Neural cell (in vitro differentiated cells): ENCODE data around the gene IKZF5. TPM values are rescaled to one million over a fixed set of nuclear protein-coding genes. Genes with fewer than 3 reads are reported as not detected.

Experiments
- H2AFZ ChIP-seq: fragments of 200-600, 300-800 bp; sonication (generic), shearing (Covaris generic); 2 replicates; pipeline ENCODE4 v1.6.0; 2014; ENCODE audit warnings: low read depth, mild to moderate bottlenecking, antibody characterized with exemption, low read length, moderate library complexity
- H3F3A ChIP-seq: fragments of 200-600 bp; shearing (Covaris generic); 2 replicates; pipeline ENCODE4 v1.6.1; 2016; ENCODE audit warnings: mild to moderate bottlenecking, moderate library complexity, mixed read lengths, antibody characterized with exemption, low read length; ENCODE audit not compliant: insufficient read depth, poor library complexity, severe bottlenecking
- H3K27ac ChIP-seq: fragments of 200-600, 300-800 bp; sonication (generic), shearing (Covaris generic); 2 replicates; pipeline ENCODE4 v1.5.1; 2014; ENCODE audit warnings: mild to moderate bottlenecking, low read length, moderate library complexity
- H3K27me3 ChIP-seq: fragments of 300-800, 200-600 bp; sonication (generic), shearing (Covaris generic); 2 replicates; pipeline ENCODE4 v1.6.0; 2014; ENCODE audit warnings: mild to moderate bottlenecking, low read depth, low read length, moderate library complexity; ENCODE audit not compliant: insufficient read depth
- H3K36me3 ChIP-seq: fragments of 300-800, 200-600 bp; sonication (generic), shearing (Covaris generic); 2 replicates; pipeline ENCODE4 v1.5.1; 2014; ENCODE audit warnings: mild to moderate bottlenecking, antibody characterized with exemption, low read length, moderate library complexity; ENCODE audit not compliant: insufficient read depth
- H3K4me2 ChIP-seq: fragments of 300-800, 200-600 bp; sonication (generic), shearing (Covaris generic); 2 replicates; pipeline ENCODE4 v1.6.0; 2014; ENCODE audit warnings: mild to moderate bottlenecking, low read length
- H3K4me3 ChIP-seq: fragments of 300-800, 200-600 bp; sonication (generic), shearing (Covaris generic); 2 replicates; pipeline ENCODE4 v1.5.1; 2014; ENCODE audit warnings: mild to moderate bottlenecking, low read length, moderate library complexity
- H3K79me2 ChIP-seq: fragments of 200-600 bp; shearing (Covaris generic); replicated peaks from 2 replicates; pipeline ENCODE4 v1.6.0; 2014; ENCODE audit warnings: mild to moderate bottlenecking, low read length, moderate library complexity; ENCODE audit not compliant: insufficient read depth
- H3K9ac ChIP-seq: fragments of 300-800, 200-600 bp; sonication (generic), shearing (Covaris generic); 2 replicates; pipeline ENCODE4 v1.6.1; 2016; ENCODE audit warnings: mild to moderate bottlenecking, low read length, mixed read lengths
- H3K9me2 ChIP-seq: fragments of 200-600 bp; shearing (Covaris generic); 2 replicates; pipeline ENCODE4 v1.6.1; 2016; ENCODE audit warnings: mild to moderate bottlenecking, low read length, mixed read lengths; ENCODE audit not compliant: insufficient read depth
- H3K9me3 ChIP-seq: fragments of 200-600, 300-800 bp; sonication (generic), shearing (Covaris generic); 2 replicates; pipeline ENCODE4 v1.6.1; 2016; ENCODE audit warnings: mild to moderate bottlenecking, mixed run types, low read length, moderate library complexity, mixed read lengths
- H4K20me1 ChIP-seq: fragments of 200-600 bp; shearing (Covaris generic); 2 replicates; pipeline ENCODE4 v1.6.1; 2016; ENCODE audit warnings: mild to moderate bottlenecking, mixed run types; ENCODE audit not compliant: insufficient read depth
- CTCF ChIP-seq: fragments of 450-650 bp; IDR thresholded peaks from 2 replicates; pipeline ENCODE4 v1.5.1; 2014; ENCODE audit warnings: antibody characterized with exemption, mild to moderate bottlenecking, moderate library complexity; ENCODE audit not compliant: poor library complexity, severe bottlenecking
- EP300 ChIP-seq: fragments of 450-650 bp; conservative IDR thresholded peaks from 2 replicates; pipeline ENCODE4 v1.6.1; 2014; ENCODE audit warnings: antibody characterized with exemption, mild to moderate bottlenecking, moderate library complexity; ENCODE audit not compliant: poor library complexity, severe bottlenecking
- EZH2 ChIP-seq: fragments of 200-600, 300-800 bp; shearing (Covaris generic), sonication (generic); IDR thresholded peaks from 2 replicates; pipeline ENCODE4 v1.6.1; 2014; ENCODE audit warnings: antibody characterized with exemption, low read length, borderline replicate concordance, mild to moderate bottlenecking; ENCODE audit not compliant: insufficient read depth, poor library complexity, severe bottlenecking
- MXI1 ChIP-seq: fragments of 450-650 bp; conservative IDR thresholded peaks from 2 replicates; pipeline ENCODE4 v1.6.1; 2014; ENCODE audit warnings: antibody characterized with exemption, mild to moderate bottlenecking; ENCODE audit not compliant: poor library complexity, severe bottlenecking
- POLR2AphosphoS5 ChIP-seq: IDR thresholded peaks from 2 replicates; pipeline ENCODE4 v1.6.1; 2012
- RAD21 ChIP-seq: fragments of 450-650 bp; conservative IDR thresholded peaks from 2 replicates; pipeline ENCODE4 v1.6.1; 2014; ENCODE audit warnings: antibody characterized with exemption, mild to moderate bottlenecking, moderate library complexity
- REST ChIP-seq: IDR thresholded peaks from 2 replicates; pipeline ENCODE4 v1.6.1; 2012; ENCODE audit warnings: borderline replicate concordance
- SMC3 ChIP-seq: fragments of 450-650 bp; conservative IDR thresholded peaks from 2 replicates; pipeline ENCODE4 v1.6.1; 2014; ENCODE audit warnings: antibody characterized with exemption, mild to moderate bottlenecking, moderate library complexity; ENCODE audit not compliant: poor library complexity
- TAF1 ChIP-seq: IDR thresholded peaks from 2 replicates; pipeline ENCODE4 v1.6.1; 2012; ENCODE audit warnings: low read depth
- polyA plus RNA-seq: library from polyadenylated mRNA; depleted of rRNA; stranded (reverse); fragments of >200 nt; gene quantifications from 2 replicates; pipeline ENCODE4 v1.2.3, GENCODE V29; 2014

IKZF5 gene
- polyA plus RNA-seq, 1 donor from 2014 or later, result 11.0 TPM

DNA sequence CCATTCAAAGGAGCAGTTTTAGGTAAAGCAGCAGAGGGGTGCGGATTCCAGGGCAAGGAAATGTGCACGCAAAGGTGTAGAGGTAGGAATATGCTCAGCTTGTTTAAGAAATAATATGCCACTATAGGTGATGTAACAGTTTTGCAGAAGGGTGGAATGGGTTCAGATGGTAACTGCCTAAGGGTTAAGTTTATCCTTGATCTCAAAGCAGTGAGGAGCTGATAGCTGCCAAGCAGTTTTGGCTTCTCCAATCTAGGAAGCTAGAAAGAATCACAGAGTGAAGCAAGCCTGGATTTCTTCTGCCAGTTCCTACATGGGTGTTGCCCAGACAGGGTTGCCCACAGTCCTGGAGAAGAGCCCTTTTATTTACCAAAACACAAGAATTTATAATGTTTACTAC, 6.2 kb upstream of the IKZF5 start:
- H2AFZ ChIP-seq, result no peak overlapping the region
- H3F3A ChIP-seq, result no peaks in the 10 kb centered on the region
- no peaks in the 10 kb centered on the region for H3K27me3 ChIP-seq
- no peak overlapping the region for H3K4me3 ChIP-seq
- no peaks in the 10 kb centered on the region for H3K36me3 ChIP-seq
- H3K27ac ChIP-seq, result no peak overlapping the region
- no peak overlapping the region for H3K4me2 ChIP-seq
- H3K9me2 ChIP-seq, result no peaks in the 10 kb centered on the region
- no peaks in the 10 kb centered on the region for H3K9me3 ChIP-seq
- no peaks in the 10 kb centered on the region for H4K20me1 ChIP-seq
- TF ChIP-seq POLR2AphosphoS5 (no peak), CTCF (no peak), REST (no peak), TAF1 (no peak), EZH2 (no peak), SMC3 (no peak), RAD21 (no peak), EP300 (no peak), MXI1 (no peak)
- no peak overlapping the region for H3K9ac ChIP-seq
- H3K79me2 ChIP-seq, result peaks cover 3% of the 10 kb centered on the region

GRCh38 chr10:123013456-123014419, 5.1 kb upstream of the IKZF5 start:
- Histone ChIP-seq H4K20me1 (no peaks in the 10 kb centered on the region), H3K9ac (no peak overlapping the region), H3K4me2 (no peak overlapping the region), H3K27me3 (no peaks in the 10 kb centered on the region), H3K79me2 (peaks cover 8% of the 10 kb centered on the region), H3K27ac (no peak overlapping the region), H3K36me3 (no peaks in the 10 kb centered on the region), H3F3A (no peaks in the 10 kb centered on the region), H3K4me3 (no peak overlapping the region), H3K9me2 (no peaks in the 10 kb centered on the region), H3K9me3 (no peaks in the 10 kb centered on the region), H2AFZ (no peak overlapping the region)
- TF ChIP-seq SMC3, result no peak
- no peak for TF ChIP-seq TAF1
- TF ChIP-seq EP300, result no peak
- TF ChIP-seq POLR2AphosphoS5, result no peak
- no peak for TF ChIP-seq CTCF
